Astrocyte of the hippocampus (primary cell): ENCODE data around the gene NSF.
"Not testable (repeated sequence)": the region's sequence is repeated elsewhere in the genome, so short reads cannot be mapped to it uniquely, and the experiment has no call there.

ENCODE experiments used
- DNase-seq: peaks from one replicate; pipeline ENCODE4 v3.0.0; 2011; ENCODE audit warnings: low read depth, low spot score

The NSF gene

DNA sequence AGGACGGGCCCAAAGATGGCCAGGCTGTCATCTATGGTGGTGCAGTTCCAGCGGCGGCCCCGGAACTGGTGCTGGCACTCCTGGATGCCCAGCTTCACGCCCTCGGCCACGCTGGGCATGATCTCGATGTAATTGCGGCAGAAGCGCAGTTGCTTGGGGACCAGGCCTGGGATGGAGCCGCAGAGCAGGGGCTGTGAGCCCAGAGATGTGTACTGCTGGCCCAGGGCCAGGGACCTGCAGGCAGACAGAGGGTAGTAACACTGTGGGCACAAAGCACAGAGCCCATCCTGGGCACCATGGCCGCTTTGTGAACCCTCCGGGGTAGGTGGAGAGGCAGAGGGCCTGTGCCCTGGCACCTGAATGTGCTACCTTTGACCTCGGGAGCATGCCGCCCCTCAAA, 183.2 kb downstream of the NSF start:
- DNase-seq: no peak

DNA sequence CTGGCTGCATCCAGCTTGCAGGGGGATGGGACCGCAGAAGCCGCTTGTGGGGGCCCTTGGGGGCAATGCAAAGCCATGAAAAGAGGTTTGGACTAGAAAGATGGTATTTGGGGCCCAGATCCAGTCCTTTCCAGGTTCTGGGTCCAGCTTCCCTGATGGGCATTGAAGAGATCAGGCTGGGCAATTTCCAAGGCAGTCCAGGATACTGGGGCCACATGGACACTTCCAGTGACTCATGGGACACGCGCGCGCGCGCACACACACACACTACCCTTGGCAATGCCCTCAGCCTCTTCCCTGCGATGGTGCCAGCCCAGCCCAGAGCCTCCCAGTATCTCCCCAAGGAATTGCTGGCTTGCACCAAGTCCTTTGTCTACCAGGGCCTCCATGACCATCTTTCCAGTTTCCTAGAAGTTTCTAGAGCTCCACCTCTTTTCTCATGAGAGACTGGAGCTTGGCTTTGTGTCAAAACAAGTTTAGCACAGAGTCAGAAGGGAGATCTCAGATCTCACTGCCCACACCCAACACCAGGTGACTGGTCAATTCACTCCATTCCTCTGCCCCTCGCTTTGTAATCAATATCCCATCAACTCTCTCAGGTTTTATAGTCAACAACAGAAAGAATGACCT, 183.8 kb downstream of the NSF start:
- DNase-seq: no peak

DNA sequence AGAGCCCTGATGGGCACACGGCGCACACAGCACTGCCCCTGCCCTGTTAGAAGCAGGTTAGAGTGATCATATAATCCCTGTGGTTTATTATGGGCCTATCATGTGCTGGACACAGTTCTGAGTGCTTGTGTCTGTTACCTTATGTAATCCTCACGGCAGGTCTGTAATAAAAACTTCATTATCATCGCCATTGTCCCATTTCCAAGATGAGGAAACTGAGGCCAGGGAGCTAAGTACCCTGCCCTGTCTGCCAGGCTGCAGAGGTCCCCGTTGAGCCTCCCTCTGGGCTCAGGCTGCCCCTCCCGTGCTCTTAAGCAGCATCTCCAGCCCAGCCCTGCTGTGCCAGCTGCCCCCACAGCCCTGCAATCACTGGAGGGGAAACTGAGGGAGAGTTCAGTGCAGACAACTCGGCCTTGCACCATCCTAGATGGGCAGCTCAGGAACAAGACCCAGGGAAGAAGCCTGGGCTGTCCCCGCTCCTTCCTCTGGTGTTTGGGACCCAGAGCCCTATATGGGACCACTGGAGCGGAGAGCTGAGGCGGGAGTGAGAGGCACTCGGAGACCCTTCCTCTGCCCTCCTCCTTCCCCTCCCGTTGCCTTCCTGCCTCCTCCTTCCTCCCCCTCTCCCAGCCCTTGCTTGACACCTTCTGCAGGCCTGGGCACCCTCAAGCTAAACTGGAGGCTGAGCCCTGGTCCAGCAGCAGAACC, 186.0 kb downstream of the NSF start:
- no peak for DNase-seq

DNA sequence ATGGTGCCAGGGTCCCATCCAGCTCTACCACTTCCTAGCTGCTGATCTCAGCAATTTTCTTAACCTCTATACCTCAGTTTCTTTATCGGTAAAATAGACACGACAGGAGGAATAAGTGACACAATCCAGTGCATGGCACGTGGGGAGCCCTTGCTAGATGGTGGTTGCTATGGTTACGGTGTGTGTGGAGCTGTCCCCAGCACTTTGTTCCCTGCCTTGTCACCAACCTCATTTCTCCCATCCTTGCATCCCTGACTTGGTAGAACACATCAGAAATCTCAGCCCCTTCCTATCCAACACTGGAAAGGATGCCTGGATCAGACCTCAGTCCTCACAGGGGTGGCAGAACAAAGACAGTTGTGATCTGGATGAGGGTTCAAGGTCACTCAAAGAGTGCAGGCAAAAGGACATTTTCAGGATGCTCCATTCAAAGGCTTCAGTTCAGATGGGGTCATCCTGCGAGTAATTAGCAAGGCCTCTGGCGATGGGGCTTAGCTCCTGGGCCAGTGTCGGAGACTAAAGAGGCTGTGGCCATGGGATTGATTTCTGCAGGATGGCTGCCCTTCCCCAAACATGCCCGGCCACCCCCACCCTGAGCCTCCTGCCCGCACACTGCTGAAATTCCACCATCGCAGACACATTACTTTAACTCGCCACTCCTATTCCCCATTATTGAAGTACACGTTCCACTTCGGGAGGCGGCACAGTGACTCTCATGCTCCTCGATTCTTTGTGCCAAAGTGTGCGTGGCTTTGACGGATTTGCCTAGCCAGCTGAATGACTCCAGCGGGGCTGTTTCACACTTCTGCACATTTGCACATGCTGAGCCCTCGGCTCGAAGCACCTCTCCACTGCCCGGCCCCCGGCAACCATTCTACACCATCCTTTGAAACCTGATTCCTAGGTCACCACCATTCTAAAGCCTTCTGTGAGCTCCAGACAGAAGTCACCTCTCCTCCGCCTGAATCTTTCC, 187.8 kb downstream of the NSF start:
- DNase-seq: no peak

DNA sequence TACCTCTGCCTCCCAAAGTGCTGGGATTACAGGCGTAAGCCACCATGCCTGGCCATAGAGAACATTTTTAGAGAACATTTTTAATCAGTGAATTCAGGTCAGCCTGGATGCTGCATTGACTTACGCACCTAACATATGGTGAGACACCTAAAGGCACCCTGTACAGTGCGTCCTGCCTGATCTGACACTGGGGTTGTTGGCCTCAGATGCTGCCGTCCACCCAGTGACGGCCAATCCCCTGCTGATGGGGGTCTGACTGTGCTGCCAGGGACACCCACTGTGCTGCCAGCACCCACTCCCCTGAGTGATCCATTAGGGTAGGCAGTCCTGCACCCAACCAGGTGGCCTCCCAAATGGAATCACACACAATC, 189.5 kb downstream of the NSF start:
- no peak for DNase-seq

DNA sequence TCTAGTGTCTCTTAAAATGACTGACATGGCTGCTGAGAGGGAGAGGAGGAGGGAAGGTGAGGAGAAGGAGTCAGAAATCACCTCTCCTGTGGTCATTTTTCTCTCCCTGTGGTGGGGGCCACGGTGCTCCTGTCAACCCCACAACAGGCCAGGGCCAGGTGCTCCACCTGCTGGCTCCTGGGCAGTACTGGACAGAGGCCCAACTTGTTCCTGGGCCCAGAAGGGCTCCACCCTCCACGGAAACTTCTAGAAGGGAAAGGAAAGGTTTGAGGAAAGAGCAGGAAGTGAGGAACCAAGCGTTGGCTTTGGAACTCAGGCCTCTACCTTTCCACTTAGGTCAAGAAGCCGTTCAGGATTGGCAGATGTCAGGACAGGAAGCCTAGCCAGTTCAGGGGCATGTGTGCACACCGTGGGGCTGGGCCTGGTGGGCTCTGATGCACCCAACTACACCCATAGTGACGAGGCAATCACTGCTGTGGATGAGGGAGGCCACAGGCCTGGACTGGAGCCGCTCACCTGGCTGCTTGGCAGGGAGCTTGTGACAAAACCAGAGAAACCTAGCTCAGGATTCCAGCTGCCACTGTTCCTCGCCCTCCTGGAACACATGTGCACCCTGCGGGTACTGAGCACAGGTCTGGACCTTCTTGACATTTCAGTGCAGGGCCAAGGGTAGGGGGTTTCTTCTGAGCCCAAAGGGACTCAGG, 191.9 kb downstream of the NSF start:
- DNase-seq: peak; percentile 61

DNA sequence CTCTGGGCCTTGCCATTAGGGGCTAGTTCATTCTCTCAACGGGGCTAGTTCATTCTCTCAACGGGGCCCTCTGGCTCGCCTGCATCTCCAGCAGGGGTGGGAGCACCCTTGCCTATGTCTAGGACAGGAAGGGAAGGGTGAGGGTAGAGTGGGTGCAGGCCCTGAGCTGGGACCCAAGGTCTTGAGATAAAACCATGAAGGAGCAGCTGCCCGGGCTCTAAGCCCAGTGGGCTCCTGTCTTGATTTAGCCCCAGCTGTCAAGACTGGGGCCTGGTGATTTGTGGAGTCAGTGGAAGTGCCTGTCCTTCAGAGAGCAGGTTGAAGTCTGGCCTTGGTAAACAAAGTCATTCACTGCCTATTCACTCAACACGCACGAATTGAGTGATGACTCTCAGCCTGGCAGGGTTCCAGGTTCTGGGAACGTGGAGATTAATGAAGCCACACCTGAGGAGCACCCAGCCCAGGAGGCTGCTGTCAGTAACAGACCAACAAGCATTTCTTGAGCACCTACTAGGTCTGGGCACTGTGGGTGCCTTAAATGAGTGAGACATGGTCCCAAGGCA, 192.6 kb downstream of the NSF start:
- DNase-seq: no peak

DNA sequence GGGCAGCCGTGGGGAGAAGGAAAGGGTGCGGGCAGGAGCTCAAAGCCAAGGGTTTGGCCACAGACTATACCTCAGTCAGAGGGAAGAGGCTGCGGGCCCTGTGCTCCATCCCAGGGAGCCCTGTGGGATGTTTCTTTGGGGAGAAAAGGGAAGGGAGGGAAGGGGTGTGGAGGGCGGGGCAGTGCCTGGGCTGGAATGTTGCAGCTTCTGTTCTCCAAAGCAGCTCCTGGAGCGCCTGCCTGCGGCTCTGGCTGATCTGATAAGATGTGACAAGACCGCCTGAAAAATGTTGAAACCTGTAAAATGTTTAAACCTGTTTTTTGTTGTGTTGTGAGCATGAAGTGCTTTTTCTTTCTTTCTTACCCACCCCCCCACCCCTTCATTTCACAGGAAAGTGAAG, 195.2 kb downstream of the NSF start:
- peak; percentile 30 for DNase-seq

DNA sequence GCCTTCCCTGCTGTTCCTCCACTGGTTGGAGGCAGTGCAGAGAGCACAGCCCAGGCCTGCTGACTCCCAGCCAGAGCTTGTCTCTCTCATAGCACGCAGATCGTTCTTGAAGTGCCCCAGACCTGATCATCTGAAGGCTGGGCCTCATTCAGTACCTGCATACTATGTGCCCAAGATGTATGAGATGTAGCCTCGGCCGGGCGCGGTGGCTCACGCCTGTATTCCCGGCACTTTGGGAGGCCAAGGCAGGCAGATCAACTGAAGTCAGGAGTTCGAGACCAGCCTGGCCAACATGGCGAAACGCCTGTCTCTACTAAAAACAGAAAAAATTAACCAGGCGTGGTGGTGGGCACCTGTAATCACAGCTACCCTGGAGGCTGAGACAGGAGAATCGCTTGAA, 197.0 kb downstream of the NSF start:
- no peak for DNase-seq

DNA sequence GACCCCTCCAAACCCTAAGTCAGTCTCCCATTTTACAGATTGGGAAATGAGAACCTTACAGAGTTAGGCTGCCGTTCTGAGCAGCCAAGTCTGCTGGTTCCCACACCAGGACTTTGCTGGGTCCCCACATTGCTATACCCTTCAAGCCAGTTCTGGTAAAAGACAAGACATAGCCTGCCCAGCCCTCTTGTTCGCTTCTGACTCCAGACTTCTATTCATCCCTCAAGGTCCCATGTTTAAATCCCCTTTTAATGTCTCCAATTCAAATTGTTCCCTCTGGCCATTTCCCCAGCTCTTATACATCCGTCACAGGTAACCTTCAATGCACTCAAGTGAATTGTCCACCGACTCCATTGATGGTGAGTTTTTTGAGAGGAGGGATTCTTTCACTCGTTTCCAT, 197.8 kb downstream of the NSF start:
- DNase-seq: no peak

DNA sequence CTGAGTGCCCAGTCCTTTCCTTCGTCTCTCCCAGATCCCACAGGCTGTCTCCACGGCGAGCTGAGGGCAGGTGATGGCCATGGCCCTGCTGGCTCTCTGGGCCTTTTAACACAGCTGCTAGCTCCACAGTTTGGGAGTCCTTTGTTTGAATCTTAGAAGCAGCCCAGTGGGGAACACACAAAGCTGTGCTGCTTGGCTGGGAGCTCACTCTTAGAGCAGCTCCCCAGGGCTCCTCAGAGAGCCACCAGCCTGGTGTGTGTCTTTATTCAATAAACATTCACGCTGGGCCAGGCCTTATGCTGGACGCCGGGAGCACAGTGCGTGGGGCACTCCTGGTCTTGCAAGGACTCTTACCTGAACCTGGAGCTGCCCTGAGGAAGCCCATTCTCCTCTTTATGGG, 198.3 kb downstream of the NSF start:
- no peak for DNase-seq

DNA sequence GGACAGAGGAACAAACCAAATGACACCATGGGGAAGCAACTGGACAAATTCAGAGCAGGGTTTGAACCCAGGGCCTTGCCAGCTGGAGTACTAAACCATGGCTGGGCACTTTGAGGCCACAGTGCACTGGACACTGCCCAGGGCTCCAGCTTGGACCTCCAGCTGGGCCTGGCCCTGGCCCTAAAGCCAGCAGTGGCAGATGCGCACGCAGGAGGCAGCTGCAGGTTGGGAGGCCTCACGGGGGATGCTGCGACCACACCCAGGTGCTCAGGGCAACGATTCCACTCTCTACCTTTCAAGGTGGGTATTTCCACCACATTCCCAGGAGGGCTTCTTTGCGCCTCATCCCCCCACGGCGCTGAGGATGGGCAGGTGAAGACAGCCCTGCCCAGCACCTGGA, 199.1 kb downstream of the NSF start:
- DNase-seq: no peak

DNA sequence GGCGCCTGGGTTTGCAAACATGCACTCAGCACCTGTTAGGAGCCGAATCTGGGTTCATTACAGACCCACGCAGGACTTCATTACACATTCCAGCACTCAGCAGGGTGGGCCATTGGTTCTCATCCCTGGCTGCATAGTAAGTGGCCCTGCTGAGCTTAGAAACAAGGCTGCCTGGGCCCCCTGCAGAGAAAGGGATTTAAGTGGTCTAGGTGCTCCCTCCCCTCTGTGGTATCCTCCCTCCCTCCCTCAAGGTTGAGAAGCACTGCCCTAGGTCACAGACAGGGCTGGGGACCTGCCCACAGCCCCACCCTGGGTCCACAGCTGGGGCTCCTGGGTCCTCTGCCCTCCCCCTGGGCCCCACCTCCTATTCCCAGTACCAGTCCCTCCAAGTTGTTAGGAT, 199.7 kb downstream of the NSF start:
- DNase-seq: no peak

DNA sequence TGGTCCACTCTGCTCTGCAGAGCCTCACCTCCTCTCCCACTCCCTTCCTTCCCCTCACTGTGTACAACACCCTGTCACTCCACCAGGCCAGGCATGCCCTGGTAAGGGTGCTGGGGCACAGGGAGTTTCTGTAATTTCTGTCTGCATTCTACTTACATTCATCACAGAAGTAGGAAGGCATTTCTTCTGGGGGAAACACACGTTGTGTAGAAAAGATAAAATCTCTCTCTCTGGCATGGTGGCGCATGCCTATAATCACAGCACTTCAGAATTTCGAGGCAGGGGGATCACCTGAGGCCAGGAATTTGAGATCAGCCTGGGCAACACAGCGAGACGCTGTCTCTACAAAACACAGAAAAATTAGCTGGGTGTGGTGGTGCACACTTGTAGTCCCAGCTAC, 201.1 kb downstream of the NSF start:
- no peak for DNase-seq

DNA sequence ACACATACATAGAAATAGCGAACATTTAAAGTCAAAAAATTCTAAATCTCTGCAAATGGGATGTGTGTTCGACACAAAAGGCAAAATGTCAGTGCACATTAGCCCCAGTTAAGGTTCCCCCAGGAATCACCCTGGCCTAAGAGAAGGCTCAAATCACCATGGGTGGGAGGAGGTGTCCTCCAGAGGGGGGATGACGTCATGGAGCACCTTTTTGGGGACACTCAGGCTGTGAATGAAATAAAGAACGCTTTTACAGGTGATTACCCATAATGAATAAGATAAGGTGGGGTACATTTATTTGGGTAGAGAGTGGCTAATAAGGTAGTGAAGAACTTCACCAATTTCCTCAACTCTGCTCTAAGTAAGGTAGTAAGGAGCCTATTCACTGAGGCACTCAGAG, 201.6 kb downstream of the NSF start:
- DNase-seq: no peak

DNA sequence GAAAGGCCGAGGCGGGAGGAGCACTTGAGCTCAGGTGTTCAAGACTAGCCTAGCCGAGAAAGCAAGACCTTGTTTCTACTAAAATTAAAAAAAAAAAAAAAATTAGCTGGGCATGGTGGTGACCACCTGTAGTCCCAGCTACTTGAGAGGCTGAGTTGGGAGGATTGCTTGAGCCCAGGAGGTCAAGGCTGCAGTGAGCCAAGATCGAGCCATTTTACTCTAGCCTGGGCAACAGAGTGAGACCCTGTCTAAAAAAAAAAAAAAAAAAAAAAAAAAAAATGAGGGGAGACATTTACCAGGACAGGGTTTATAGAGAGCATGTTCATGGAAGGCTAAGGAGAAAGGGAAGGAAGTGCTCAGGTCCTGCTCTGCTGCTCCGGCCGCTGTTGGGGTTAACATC, 202.6 kb downstream of the NSF start:
- not testable (repeated sequence) for DNase-seq

DNA sequence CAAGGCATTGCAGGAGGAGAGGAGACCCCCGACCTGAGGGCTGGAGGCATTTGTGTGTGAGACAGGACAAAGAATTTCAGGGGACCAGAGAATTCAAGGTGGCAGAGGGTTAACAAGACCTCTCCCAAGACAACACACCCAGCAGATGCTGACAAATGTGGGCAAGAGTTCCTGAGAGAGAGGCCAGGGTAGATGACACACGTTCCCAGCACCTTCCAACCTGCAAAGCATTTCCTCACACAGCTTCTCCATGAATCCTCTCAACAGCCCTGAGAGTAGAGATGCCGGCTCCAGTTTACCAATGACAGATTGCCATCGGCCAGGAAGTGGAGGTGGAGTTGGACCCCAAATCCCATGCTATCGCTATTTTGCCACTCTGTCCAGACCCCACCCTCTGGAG, 203.1 kb downstream of the NSF start:
- no peak for DNase-seq

DNA sequence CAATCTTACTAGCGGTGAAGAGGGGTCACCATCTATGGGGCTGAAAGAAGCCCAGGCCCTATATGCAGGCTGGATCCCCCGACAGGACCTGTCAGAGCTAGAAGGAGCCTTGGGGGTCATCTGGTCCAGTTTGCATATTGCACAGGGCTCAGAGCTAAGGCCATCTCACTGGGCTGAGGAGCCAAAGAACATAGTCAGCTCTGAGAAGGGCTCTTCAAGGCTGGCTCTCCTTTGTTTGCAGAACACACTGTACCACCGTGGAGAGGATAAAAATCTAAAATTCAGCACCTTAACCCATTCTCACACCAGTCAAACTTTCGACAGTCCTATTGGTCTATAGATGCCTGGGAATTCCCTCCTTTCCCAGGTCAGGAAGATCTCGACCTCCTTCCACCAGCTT, 203.8 kb downstream of the NSF start:
- DNase-seq: no peak

DNA sequence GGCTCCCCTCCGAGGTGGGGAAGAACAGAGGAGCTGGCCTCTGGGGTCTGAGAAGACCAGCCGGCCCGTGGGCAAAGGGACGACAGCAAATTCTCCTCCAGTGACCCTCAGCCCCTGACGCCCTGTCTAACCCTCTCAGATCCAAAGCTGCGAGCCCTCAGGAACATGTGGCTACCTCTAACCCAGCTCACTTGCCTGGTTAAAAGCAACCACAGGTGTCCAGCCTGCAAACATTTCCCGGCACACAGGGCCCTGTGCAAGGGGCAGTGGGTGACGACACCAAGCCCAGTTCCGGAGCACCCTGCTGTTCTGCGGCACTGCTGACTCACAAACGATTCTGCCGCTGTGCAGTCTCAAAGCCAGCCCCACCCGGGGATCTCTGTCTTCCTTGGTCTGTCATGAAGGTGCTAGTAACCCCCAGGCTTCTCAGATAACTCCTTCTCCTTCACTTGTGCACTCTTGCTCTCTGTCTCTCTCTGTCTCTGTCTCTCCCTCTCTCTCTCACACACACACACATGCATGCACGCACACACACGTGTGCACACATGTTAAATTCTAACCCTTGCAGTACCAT, 205.0 kb downstream of the NSF start:
- DNase-seq: peak; percentile 12

DNA sequence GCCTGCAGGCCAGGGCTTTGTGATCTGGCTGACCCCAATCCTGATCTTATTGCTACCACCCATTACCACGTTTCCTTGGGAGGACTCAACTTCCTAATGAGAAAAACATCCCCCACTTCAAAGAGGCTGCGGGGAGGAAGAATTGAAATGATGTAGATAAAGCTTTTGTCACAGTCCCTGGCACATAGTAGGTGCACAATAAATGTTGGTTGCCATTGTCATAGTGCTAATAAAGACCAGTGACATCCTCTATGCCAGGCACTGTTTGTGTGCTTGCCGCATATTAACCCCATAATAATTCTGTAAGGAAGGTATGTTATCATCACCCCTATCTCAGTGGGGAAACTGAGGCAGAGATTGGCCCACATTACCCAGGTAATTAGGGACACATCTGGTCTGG, 205.6 kb downstream of the NSF start:
- no peak for DNase-seq

DNA sequence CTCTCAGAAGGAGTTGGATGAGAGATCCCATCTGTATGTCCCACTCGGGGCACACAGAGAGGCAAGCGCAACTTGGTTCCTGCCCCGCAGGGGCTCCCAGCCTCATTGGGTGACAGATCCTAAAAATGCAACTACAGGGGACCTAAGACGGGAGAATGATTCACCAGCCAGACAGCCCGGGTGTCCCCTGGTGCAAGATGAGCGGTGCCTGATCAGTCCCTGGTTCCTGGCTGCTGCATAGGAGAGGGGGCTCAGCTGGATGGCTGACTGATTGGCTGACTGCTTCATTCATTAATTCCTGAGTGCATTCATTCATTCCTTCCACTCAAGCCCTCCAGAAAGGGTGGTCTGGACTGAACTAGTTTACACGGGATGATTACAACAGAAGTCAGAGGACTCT, 206.1 kb downstream of the NSF start:
- DNase-seq: no peak
